ENCODE data around the gene OSBPL3. TPM values are rescaled to one million over a fixed set of nuclear protein-coding genes. Genes with fewer than 3 reads are reported as not detected.

OSBPL3 gene
- total RNA-seq, 1 experiment from 2014 or later, result 36.8 TPM

DNA sequence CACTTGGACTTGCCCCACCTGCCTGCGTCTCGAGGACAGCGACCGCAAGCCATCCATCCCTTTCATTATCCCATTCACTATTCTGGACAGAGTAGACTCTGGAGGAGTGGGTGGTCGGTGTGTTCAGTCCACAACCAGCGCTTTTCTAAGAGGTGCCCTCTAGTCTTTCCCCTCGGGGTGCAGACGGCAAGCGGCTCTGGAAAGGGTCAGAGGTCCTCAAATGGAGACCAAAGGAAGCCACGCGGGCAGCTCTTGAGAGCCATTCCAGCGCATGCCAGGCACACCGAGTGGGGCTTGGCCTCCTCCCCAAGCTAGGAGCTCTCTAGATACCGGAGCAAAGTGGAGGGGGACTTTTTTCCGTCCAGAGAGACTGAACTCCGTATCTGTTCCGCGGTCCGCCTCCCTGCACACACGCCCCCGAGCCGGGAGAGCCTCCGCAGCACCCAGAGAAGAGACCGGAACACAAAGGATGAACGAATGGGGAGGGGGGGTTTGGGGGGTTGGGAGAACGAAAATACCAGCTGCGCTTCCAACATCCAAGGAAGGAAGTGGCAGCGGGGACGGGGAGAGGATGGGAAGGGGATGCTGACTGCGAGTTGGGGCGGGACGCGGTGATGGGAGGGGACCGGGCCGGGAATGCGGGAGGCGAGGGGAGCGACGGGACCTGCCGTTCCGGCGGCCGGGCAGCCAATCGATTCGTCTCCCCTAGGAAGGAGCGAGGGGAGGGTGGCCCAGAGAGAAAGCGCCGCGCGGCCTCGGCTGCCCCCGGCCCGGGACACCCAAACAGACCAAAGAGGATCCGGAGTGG is 223.2 kb downstream of the OSBPL3 start:
- DNase-seq (ENCODE audit: low read depth, low spot score) (no peak), ATAC-seq (peak; percentile 81)
- no peaks in the 10 kb centered on the region for H3K36me3 ChIP-seq (ENCODE audit: control insufficient read depth in 1 of 2, insufficient read depth in 2 of 2, low read length in 2 of 2)
- ChIA-PET CTCF (interaction anchor here (0.6 kb wide), 1 partner anchor 1031 kb away, joined by 3 read pairs; no protein-coding TSS in a partner anchor), RAD21 (ENCODE audit: low non-redundant PET in 1 of 2, low total read pairs in 2 of 2, uncharacterized antibody in 2 of 2, unreplicated experiment in 2 of 2) (no interaction called here), POLR2A (no interaction called here)
- peak overlapping the region; percentile 39 for H3K9ac ChIP-seq (ENCODE audit: low read length)
- peaks cover 0 to 16% of the 10 kb centered on the region in 2 experiments; a peak in 2 of 4 replicates for H3K4me1 ChIP-seq (ENCODE audit: control insufficient read depth in 1 of 2, insufficient read depth in 2 of 2, low read length in 2 of 2)
- H3K79me2 ChIP-seq (ENCODE audit: insufficient read depth, low read length), result no peaks in the 10 kb centered on the region
- intact Hi-C loops (cut with micrococcal nuclease), result no loop called here
- H3K4me3 ChIP-seq (replicated peaks in 1 of 2; ENCODE audit: low read depth in 1 of 2, low read length in 2 of 2), result peak overlapping the region; percentile 59 to 67
- H3K27ac ChIP-seq (ENCODE audit: low read depth, low read length), result no peak overlapping the region; the same call in 1 of the 2 replicates
- no peaks in the 10 kb centered on the region for H3K9me2 ChIP-seq (ENCODE audit: insufficient read depth)
- H3K4me2 ChIP-seq (ENCODE audit: low read length), result peak overlapping the region; percentile 90
- no peak overlapping the region for H2AFZ ChIP-seq (ENCODE audit: low read depth, low read length, poor library complexity, severe bottlenecking)
- no peaks in the 10 kb centered on the region for H3K9me3 ChIP-seq (ENCODE audit: control insufficient read depth in 1 of 2, insufficient read depth in 1 of 2, low read depth in 1 of 2, low read length in 2 of 2)
- H4K20me1 ChIP-seq (ENCODE audit: insufficient read depth), result no peaks in the 10 kb centered on the region
- no peaks in the 10 kb centered on the region for H3K27me3 ChIP-seq (ENCODE audit: insufficient read depth, low read length)
- BruUV-seq (replicated peaks), result no TSS peak
- TF ChIP-seq YY1 (IDR thresholded peaks at IDR 0.05; ENCODE audit: extremely low read depth, insufficient replicate concordance, low read depth, low read length), result no peak
- TF ChIP-seq POLR2A (IDR thresholded peaks at IDR 0.05; ENCODE audit: borderline replicate concordance, extremely low read depth, insufficient read depth, insufficient read length), result peak; percentile 17
- no peak for TF ChIP-seq TCF7L2 (IDR thresholded peaks at IDR 0.05; ENCODE audit: borderline replicate concordance, extremely low read depth, insufficient read depth, insufficient read length)
- TF ChIP-seq FOSL1 (IDR thresholded peaks at IDR 0.05; ENCODE audit: low read depth), result no peak
- no peak for TF ChIP-seq EZH2 (IDR thresholded peaks at IDR 0.05)
- TF ChIP-seq, protein P1, sequence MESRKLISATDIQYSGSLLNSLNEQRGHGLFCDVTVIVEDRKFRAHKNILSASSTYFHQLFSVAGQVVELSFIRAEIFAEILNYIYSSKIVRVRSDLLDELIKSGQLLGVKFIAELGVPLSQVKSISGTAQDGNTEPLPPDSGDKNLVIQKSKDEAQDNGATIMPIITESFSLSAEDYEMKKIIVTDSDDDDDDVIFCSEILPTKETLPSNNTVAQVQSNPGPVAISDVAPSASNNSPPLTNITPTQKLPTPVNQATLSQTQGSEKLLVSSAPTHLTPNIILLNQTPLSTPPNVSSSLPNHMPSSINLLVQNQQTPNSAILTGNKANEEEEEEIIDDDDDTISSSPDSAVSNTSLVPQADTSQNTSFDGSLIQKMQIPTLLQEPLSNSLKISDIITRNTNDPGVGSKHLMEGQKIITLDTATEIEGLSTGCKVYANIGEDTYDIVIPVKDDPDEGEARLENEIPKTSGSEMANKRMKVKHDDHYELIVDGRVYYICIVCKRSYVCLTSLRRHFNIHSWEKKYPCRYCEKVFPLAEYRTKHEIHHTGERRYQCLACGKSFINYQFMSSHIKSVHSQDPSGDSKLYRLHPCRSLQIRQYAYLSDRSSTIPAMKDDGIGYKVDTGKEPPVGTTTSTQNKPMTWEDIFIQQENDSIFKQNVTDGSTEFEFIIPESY (IDR thresholded peaks at IDR 0.05; ENCODE audit: extremely low read depth, insufficient replicate concordance, low read length), result no peak
- TF ChIP-seq ELF1 (IDR thresholded peaks at IDR 0.05; ENCODE audit: borderline replicate concordance, low read depth), result no peak
- no peak for TF ChIP-seq RAD21 (IDR thresholded peaks at IDR 0.05; ENCODE audit: low read depth)

Data from HCT116 (cell line).